Activated T-helper 17 cell treated with anti-CD3 and anti-CD28 coated beads, Interleukin-2, amount 50 U/mL, for 72 hours (primary cell): ENCODE results near the gene NAT16. TPM values are rescaled to one million over a fixed set of nuclear protein-coding genes. Genes with fewer than 3 reads are reported as not detected.
A peak's percentile ranks its signal among the peaks of the same experiment; 100 is the strongest.
"Not testable (repeated sequence)": the region's sequence is repeated elsewhere in the genome, so short reads cannot be mapped to it uniquely, and the experiment has no call there.

ENCODE experiments used
- ATAC-seq: fragments of 150-1000 bp; cut with Tn5 transposase; replicated peaks from 2 replicates; pipeline ENCODE4 v1.10.0; 2021; ENCODE audit warnings: mild to moderate bottlenecking, moderate library complexity
- H3K27ac Mint-ChIP-seq: one replicate; pipeline ENCODE4 v1.8.0; 2022; ENCODE audit warnings: mixed read lengths
- H3K27me3 Mint-ChIP-seq: one replicate; pipeline ENCODE4 v1.8.0; 2022; ENCODE audit warnings: mixed read lengths
- H3K36me3 Mint-ChIP-seq: one replicate; pipeline ENCODE4 v1.8.0; 2022; ENCODE audit warnings: low read depth, mild to moderate bottlenecking, mixed read lengths
- H3K4me1 Mint-ChIP-seq: one replicate; pipeline ENCODE4 v1.8.0; 2022; ENCODE audit warnings: mixed read lengths
- H3K4me3 Mint-ChIP-seq: one replicate; pipeline ENCODE4 v1.8.0; 2022; ENCODE audit warnings: mild to moderate bottlenecking, mixed read lengths
- H3K9me3 Mint-ChIP-seq: one replicate; pipeline ENCODE4 v1.8.0; 2022; ENCODE audit warnings: mixed read lengths
- total RNA-seq, 2 donors: library from RNA; stranded (reverse); gene quantifications; one replicate each; pipeline ENCODE4 v1.2.3, GENCODE V29; 2022

Gene NAT16
- total RNA-seq, 2 donors from 2014 or later, result not detected

- peaks cover 13% of the 10 kb centered on the region for H3K27me3 Mint-ChIP-seq
- H3K9me3 Mint-ChIP-seq, result no peaks in the 10 kb centered on the region
- ATAC-seq, result no peak
- no peaks in the 10 kb centered on the region for H3K36me3 Mint-ChIP-seq
- H3K27ac Mint-ChIP-seq, result peak overlapping the region; percentile 16
- H3K4me1 Mint-ChIP-seq, result peaks cover 26% of the 10 kb centered on the region
- H3K4me3 Mint-ChIP-seq, result peak overlapping the region; percentile 66
Measured at GRCh38 chr7:101137651-101138212, 42.4 kb downstream of the NAT16 start.

DNA sequence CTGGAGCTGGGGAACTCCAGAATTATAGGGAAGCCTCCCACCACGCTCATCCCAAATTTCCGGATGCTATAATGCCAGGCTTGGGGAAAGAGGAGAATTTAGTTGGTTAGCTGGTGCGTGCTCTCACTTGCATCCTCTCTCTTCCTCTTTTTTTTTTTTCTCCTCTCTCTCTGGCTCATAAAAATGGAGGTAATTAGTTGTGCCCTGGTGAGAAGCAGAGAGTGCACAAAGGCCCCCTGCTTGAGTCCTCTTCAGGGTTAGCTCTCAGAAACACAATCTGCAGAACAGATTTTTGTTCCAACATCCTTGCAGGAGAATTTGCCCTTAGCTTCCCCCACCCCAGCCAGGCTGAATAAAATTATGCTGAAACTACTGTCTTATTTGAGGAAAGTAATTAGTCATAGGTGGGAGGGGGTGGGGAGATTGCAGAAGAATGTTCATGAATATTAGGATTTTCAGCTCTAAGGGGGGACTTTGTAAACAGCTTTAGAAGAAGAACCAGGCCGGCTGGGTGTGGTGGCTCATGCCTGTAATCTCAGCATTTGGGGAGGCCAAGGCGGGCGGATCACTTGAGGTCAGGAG lies 45.6 kb downstream of the NAT16 start:
- Mint-ChIP-seq H3K4me3 (no peak overlapping the region), H3K27me3 (peaks cover 20% of the 10 kb centered on the region)

DNA sequence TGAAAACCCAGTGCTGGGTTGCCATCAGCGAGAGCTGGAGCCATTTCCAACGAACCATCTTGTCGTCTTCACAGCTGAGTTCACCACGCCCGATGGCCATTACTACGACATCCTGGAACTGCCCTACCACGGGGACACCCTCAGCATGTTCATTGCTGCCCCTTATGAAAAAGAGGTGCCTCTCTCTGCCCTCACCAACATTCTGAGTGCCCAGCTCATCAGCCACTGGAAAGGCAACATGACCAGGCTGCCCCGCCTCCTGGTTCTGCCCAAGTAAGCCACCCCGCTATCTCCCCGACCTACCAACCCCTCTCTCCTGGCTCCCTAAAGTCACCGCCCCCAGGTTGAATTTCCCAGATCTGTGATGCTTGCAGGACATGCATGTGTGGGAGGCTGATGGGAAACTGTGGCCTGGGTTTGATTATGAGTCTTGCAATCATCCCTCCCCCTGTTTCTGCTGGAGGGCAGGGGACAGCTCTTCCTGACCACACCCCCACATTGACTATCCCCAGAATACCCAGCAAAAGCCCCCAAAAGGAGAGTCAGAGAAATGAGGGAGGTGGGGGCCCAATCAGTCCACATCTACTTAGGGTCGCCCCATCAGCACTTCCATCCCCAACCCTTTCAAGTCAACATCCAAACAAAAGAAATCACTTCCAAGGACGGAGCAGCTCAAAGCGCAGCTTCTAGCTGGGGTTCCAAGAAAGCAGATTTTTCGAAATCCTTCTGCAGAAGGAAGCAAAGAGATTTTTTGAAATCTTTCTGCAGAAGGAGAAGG lies 46.3 kb downstream of the NAT16 start:
- Mint-ChIP-seq H3K9me3 (no peaks in the 10 kb centered on the region), H3K36me3 (no peaks in the 10 kb centered on the region), H3K27ac (no peak overlapping the region), H3K27me3 (peaks cover 22% of the 10 kb centered on the region), H3K4me1 (peaks cover 21% of the 10 kb centered on the region), H3K4me3 (no peak overlapping the region)
- no peak for ATAC-seq

More for the DNA sequence above, 45.6 kb downstream of the NAT16 start:
- Mint-ChIP-seq H3K36me3 (no peaks in the 10 kb centered on the region), H3K4me1 (peaks cover 21% of the 10 kb centered on the region), H3K9me3 (no peaks in the 10 kb centered on the region), H3K27ac (no peak overlapping the region)
- ATAC-seq, result no peak

DNA sequence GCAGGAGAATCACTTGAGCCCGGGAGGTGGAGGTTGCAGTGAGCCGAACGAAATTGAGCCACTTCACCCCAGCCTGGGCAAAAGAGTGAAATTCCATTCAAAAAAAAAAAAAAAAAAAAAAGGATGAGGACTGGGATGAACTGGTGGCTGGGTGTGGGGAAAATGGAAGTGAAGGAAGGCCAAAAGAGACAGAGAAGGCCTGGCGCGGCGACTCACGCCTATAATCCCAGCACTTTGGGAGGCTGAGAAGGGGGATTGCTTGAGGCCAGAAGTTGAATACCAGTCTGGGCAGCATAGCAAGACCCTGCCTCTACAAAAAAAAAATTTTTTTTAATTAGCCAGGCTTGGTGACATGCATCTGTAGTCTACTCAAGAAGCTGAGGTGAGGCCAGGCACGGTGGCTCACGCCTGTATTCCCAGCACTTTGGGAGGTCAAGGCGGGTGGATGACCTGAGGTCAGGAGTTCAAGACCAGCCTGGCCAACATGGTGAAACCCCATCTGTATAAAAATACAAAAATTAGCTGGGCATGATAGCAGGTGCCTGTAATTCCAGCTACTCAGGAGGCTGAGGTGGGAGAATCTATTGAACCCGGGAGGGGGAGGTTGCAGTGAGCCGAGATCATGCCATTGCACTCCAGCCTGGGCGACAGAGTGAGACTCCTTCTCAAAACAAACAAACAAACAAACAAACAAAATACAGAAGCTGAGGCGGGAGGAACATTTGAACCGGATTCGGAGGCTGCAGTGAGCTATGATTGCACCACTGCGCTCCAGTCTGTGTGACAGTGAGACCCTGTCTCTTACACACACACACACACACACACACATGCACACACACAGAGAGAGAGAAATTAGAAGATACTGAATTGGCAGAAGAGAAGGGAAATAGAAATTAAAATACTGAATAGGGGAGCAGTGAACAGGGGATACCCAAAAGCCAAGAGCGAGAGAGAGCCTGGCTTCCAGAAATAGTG lies 47.2 kb downstream of the NAT16 start:
- H3K9me3 Mint-ChIP-seq, ATAC-seq, H3K4me3 Mint-ChIP-seq, H3K36me3 Mint-ChIP-seq: not testable (repeated sequence)
- Mint-ChIP-seq H3K27me3 (peaks cover 22% of the 10 kb centered on the region), H3K27ac (peak overlapping the region; percentile 7), H3K4me1 (peaks cover 14% of the 10 kb centered on the region)

DNA sequence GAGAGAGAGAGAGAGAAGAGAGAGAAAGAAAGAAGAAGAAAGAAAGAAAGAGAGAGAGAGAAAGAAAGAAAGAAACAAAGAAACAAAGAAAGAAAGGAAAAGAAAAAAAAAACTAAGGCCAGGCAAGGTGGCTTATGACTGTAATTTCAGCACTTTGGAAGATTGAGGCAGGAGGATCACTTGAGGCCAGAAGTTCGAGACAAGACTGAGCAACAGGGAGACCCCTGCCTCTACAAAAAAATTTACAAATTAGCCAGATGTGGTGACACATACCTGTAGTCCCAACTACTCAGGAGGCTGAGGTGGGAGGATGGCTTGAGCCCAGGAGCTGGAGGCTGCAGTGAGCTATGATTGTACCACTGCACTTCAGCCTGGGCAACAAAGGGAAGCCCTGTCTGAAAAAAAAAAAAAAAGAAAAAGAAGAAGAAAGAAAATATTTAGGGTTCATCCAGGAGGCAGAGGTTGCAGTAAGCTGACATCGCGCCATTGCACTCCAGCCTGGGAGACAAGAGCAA lies 50.4 kb downstream of the NAT16 start:
- Mint-ChIP-seq H3K9me3 (no peaks in the 10 kb centered on the region), H3K36me3 (no peaks in the 10 kb centered on the region), H3K4me1 (peaks cover 19% of the 10 kb centered on the region), H3K4me3 (no peak overlapping the region), H3K27me3 (peaks cover 43% of the 10 kb centered on the region), H3K27ac (no peak overlapping the region)
- no peak for ATAC-seq

GRCh38 chr7:101128040-101128834 lies 51.9 kb downstream of the NAT16 start:
- H3K9me3 Mint-ChIP-seq, result no peaks in the 10 kb centered on the region
- H3K36me3 Mint-ChIP-seq, result no peaks in the 10 kb centered on the region
- no peak for ATAC-seq
- peaks cover 40% of the 10 kb centered on the region for H3K27me3 Mint-ChIP-seq
- H3K4me1 Mint-ChIP-seq, result peaks cover 18% of the 10 kb centered on the region
- no peak overlapping the region for H3K27ac Mint-ChIP-seq
- no peak overlapping the region for H3K4me3 Mint-ChIP-seq

GRCh38 chr7:101127460-101128039 lies 52.5 kb downstream of the NAT16 start:
- peak overlapping the region; percentile 65 for H3K4me3 Mint-ChIP-seq
- ATAC-seq, result no peak
- H3K36me3 Mint-ChIP-seq, result no peaks in the 10 kb centered on the region
- peaks cover 42% of the 10 kb centered on the region for H3K27me3 Mint-ChIP-seq
- peak overlapping the region; percentile 50 for H3K27ac Mint-ChIP-seq
- peaks cover 18% of the 10 kb centered on the region for H3K4me1 Mint-ChIP-seq
- H3K9me3 Mint-ChIP-seq, result no peaks in the 10 kb centered on the region

DNA sequence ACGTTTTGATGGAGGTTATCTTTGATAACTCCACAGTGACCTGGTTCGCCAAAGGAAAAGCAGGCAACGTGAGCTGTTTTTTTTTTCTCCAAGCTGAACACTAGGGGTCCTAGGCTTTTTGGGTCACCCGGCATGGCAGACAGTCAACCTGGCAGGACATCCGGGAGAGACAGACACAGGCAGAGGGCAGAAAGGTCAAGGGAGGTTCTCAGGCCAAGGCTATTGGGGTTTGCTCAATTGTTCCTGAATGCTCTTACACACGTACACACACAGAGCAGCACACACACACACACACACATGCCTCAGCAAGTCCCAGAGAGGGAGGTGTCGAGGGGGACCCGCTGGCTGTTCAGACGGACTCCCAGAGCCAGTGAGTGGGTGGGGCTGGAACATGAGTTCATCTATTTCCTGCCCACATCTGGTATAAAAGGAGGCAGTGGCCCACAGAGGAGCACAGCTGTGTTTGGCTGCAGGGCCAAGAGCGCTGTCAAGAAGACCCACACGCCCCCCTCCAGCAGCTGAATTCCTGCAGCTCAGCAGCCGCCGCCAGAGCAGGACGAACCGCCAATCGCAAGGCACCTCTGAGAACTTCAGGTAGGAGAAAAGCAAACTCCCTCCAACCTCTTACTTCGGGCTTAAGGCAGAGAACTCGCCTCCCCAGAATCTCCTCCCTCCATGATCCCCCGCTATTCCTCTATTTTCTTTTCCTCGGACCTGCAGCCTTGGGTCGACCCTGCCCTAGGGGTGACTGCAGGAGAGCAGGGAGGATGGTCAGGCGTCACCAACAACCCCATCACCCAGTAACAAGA lies 53.2 kb downstream of the NAT16 start, which contains the start of gene SERPINE1:
SERPINE1 (plus strand) TSS at position 454 of the 809 bp plus-strand sequence. CDS start 1,290 bp downstream, outside the sequence.
- peaks cover 24% of the 10 kb centered on the region for H3K4me1 Mint-ChIP-seq

GRCh38 chr7:101125989-101126650 lies 54.0 kb downstream of the NAT16 start:
- Mint-ChIP-seq H3K4me3 (peak overlapping the region; percentile 65), H3K9me3 (no peaks in the 10 kb centered on the region), H3K27ac (no peak overlapping the region), H3K27me3 (peaks cover 50% of the 10 kb centered on the region), H3K36me3 (no peaks in the 10 kb centered on the region), H3K4me1 (peaks cover 24% of the 10 kb centered on the region)
- ATAC-seq, result peak; percentile 31

More for the DNA sequence above, 53.2 kb downstream of the NAT16 start, which contains the start of gene SERPINE1:
- H3K36me3 Mint-ChIP-seq, result no peaks in the 10 kb centered on the region
- H3K4me3 Mint-ChIP-seq, result peak within 1 kb of the TSS; percentile 65
- peak; percentile 79 for ATAC-seq
- H3K9me3 Mint-ChIP-seq, result no peaks in the 10 kb centered on the region
- peaks cover 49% of the 10 kb centered on the region for H3K27me3 Mint-ChIP-seq
- peak within 1 kb of the TSS; percentile 50 for H3K27ac Mint-ChIP-seq

DNA sequence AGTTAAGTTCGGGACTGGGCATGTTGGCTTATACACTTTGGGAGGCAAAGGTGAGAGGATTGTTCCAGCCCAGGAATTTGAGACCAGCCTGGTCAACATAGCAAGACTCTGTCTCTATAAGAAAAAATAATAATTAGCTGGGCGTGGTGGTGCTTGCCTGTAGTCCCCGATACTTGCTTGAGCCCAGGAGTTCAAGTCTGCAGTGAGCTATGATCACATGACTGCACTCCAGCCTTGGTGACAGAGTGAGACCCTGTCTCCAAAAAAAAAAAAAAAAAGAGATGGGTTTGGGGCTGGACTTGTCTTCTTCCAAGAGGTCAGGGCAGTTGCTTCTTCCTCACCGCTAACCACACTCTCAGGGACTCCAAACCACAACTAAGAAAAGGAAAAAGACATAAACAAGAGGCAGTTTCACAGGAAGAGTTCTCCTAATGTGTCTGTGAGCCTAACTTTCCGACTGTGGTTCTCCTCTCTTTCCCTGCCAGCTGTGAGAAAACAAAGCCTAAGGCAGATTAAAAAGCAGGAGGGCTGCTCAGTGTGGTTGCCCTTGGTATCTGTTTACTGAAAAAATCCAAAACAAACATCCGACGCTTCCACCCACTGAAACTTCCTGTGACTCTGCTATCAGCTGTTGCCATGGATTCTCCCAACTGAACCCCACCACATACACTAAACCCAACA lies 55.6 kb downstream of the NAT16 start:
- Mint-ChIP-seq H3K4me1 (peaks cover 24% of the 10 kb centered on the region), H3K27me3 (peaks cover 54% of the 10 kb centered on the region), H3K4me3 (peak overlapping the region; percentile 6), H3K27ac (peak overlapping the region; percentile 52), H3K36me3 (no peaks in the 10 kb centered on the region), H3K9me3 (no peaks in the 10 kb centered on the region)
- peak; percentile 63 for ATAC-seq

GRCh38 chr7:101123703-101124068 lies 56.4 kb downstream of the NAT16 start:
- no peak for ATAC-seq

More at GRCh38 chr7:101123703-101124068, 56.4 kb downstream of the NAT16 start:
- H3K4me3 Mint-ChIP-seq, result no peak overlapping the region
- H3K9me3 Mint-ChIP-seq, result no peaks in the 10 kb centered on the region
- H3K4me1 Mint-ChIP-seq, result peaks cover 24% of the 10 kb centered on the region
- no peak overlapping the region for H3K27ac Mint-ChIP-seq
- peaks cover 56% of the 10 kb centered on the region for H3K27me3 Mint-ChIP-seq
- no peaks in the 10 kb centered on the region for H3K36me3 Mint-ChIP-seq
